GM13977 (cell line): ENCODE results near the gene LRRC8B.

Experiments
- DNase-seq: peaks from one replicate; pipeline ENCODE4 v3.0.0; 2012; ENCODE audit warnings: low spot score
- CTCF ChIP-seq: IDR thresholded peaks from 2 replicates; pipeline ENCODE4 v1.5.1; 2012; ENCODE audit warnings: mild to moderate bottlenecking, control low read depth; ENCODE audit not compliant: insufficient read depth; ENCODE audit errors: extremely low read depth, missing control alignments
- in situ Hi-C: fragments of 300-500 bp; cut with MboI; formaldehyde crosslinking; loops from one replicate; pipeline ENCODE4 v1.12.0; 2022; ENCODE audit warnings: low sequenced_read_pairs, low pct_unique_long_range_greater_than_20kb, mixed read lengths, inconsistent platforms; ENCODE audit not compliant: unreplicated experiment

LRRC8B gene

GRCh38 chr1:89646259-89646658, 121.6 kb downstream of the LRRC8B start:
- in situ Hi-C loops: loop anchor here (25.0 kb wide), 2 partner anchors 116 to 341 kb away; partner anchors contain the start of gene ZNF326
- no peak for DNase-seq
- TF ChIP-seq CTCF: no peak
